HepG2 (cell line): Measurements from ENCODE around the gene GSTM4. TPM values are rescaled to one million over a fixed set of nuclear protein-coding genes. Genes with fewer than 3 reads are reported as not detected.

Experiments
- AGO1 ChIP-seq: fragments of 200-400 bp; formaldehyde crosslinking; IDR thresholded peaks from 2 replicates; pipeline ENCODE4 v1.6.1; 2017; ENCODE audit warnings: mild to moderate bottlenecking, low read depth, low read length, moderate library complexity; ENCODE audit not compliant: poor library complexity, severe bottlenecking
- ATF7 ChIP-seq, 2 experiments: fragments of 450-650 bp in 1 of 2; sonication (generic) in 1 of 2; formaldehyde crosslinking in 1 of 2; IDR thresholded peaks; 2 replicates each; pipeline versions ENCODE4 v1.4.0 to v1.6.1; 2016 to 2020; ENCODE audit warnings: antibody characterized with exemption in 1 of 2, mild to moderate bottlenecking in 1 of 2, missing genetic modification reagents in 1 of 2
- FOXP1 ChIP-seq, 2 experiments: fragments of 450-650 bp in 1 of 2; IDR thresholded peaks; 2 replicates each; pipeline ENCODE4 v1.6.1; 2017 to 2018; ENCODE audit warnings: antibody characterized with exemption in 1 of 2
- GPN1 ChIP-seq: sonication (generic); formaldehyde crosslinking; IDR thresholded peaks from 2 replicates; pipeline ENCODE4 v1.5.1; 2020; ENCODE audit warnings: missing genetic modification reagents, borderline replicate concordance
- HBP1 ChIP-seq: IDR thresholded peaks from 2 replicates; pipeline ENCODE4 v1.6.1; 2016; ENCODE audit warnings: low read depth, control low read depth
- IRF9 ChIP-seq: sonication (generic); formaldehyde crosslinking; IDR thresholded peaks from 2 replicates; pipeline ENCODE4 v1.8.0; 2022; ENCODE audit warnings: missing genetic modification reagents, mild to moderate bottlenecking, borderline replicate concordance
- JUNB ChIP-seq: sonication (generic); formaldehyde crosslinking; IDR thresholded peaks from 2 replicates; pipeline ENCODE4 v1.8.0; 2022; ENCODE audit warnings: missing genetic modification reagents, mild to moderate bottlenecking, borderline replicate concordance
- NPAS2 ChIP-seq: sonication (generic); formaldehyde crosslinking; IDR thresholded peaks from 2 replicates; pipeline ENCODE4 v1.8.0; 2022; ENCODE audit warnings: mild to moderate bottlenecking, missing genetic modification reagents, borderline replicate concordance
- RBAK ChIP-seq: sonication (generic); formaldehyde crosslinking; IDR thresholded peaks from 2 replicates; pipeline ENCODE4 v1.5.1; 2020; ENCODE audit warnings: mild to moderate bottlenecking, missing genetic modification reagents
- SMAD3 ChIP-seq: sonication (generic); formaldehyde crosslinking; IDR thresholded peaks from 2 replicates; pipeline ENCODE4 v1.4.0; 2020; ENCODE audit warnings: missing genetic modification reagents
- SOX5 ChIP-seq: IDR thresholded peaks from 2 replicates; pipeline ENCODE4 v1.6.1; 2016; ENCODE audit warnings: borderline replicate concordance
- ZBTB2 ChIP-seq: sonication (generic); formaldehyde crosslinking; IDR thresholded peaks from 2 replicates; pipeline ENCODE4 v1.8.0; 2022; ENCODE audit warnings: low read depth, missing genetic modification reagents
- ZBTB3 ChIP-seq: sonication (generic); formaldehyde crosslinking; IDR thresholded peaks from 2 replicates; pipeline ENCODE4 v1.4.0; 2020; ENCODE audit warnings: low read depth, mild to moderate bottlenecking, moderate library complexity, missing genetic modification reagents, borderline replicate concordance
- ZNF138 ChIP-seq: sonication (generic); formaldehyde crosslinking; IDR thresholded peaks from 2 replicates; pipeline ENCODE4 v1.5.0; 2020; ENCODE audit warnings: mild to moderate bottlenecking, low read depth, missing genetic modification reagents
- ZNF180 ChIP-seq: sonication (generic); formaldehyde crosslinking; IDR thresholded peaks from 2 replicates; pipeline ENCODE4 v1.4.0; 2020; ENCODE audit warnings: low read depth, missing genetic modification reagents, borderline replicate concordance
- ZNF7 ChIP-seq: IDR thresholded peaks from 2 replicates; pipeline ENCODE4 v1.6.1; 2016; ENCODE audit warnings: missing biosample characterization, missing genetic modification reagents
- polyA plus RNA-seq, 8 experiments: library from polyadenylated mRNA; depleted of rRNA in 3 of 8; stranded (reverse) in 7 of 8; unstranded in 1 of 8; fragments of >200 nt; fragmentation: Illumina TruSeq in 4 of 8; extraction: Trizol in 4 of 8; gene quantifications; 2 replicates each; pipeline versions ENCODE4 v1.2.1 to v1.2.3, GENCODE V29; 2011 to 2016; ENCODE audit warnings: low read depth in 4 of 8, missing spikeins in 1 of 8, mixed read lengths in 1 of 8; ENCODE audit not compliant: insufficient read depth in 1 of 8
- total RNA-seq, 5 experiments: library from RNA; depleted of rRNA; stranded (reverse); fragments of >200 nt; fragmentation: Illumina TruSeq; extraction: Trizol; gene quantifications; 2 replicates each; pipeline ENCODE4 v1.2.3, GENCODE V29; 2016; ENCODE audit warnings: low read depth in 1 of 5
- TF ChIP-seq, protein P1 (sequence below): sonication (generic); formaldehyde crosslinking; conservative IDR thresholded peaks from 2 replicates; pipeline ENCODE4 v1.5.0; 2020; ENCODE audit warnings: missing genetic modification reagents
- TF ChIP-seq, protein P2 (sequence below): sonication (generic); formaldehyde crosslinking; IDR thresholded peaks from 2 replicates; pipeline ENCODE4; 2020; ENCODE audit warnings: missing genetic modification reagents, mild to moderate bottlenecking, borderline replicate concordance

The GSTM4 gene
- total and polyA plus RNA-seq, 2 of the 13 experiments (the other 11 are each of a cell fraction or from before 2014, with no cell fraction given): 25.3 to 40.8 TPM

DNA sequence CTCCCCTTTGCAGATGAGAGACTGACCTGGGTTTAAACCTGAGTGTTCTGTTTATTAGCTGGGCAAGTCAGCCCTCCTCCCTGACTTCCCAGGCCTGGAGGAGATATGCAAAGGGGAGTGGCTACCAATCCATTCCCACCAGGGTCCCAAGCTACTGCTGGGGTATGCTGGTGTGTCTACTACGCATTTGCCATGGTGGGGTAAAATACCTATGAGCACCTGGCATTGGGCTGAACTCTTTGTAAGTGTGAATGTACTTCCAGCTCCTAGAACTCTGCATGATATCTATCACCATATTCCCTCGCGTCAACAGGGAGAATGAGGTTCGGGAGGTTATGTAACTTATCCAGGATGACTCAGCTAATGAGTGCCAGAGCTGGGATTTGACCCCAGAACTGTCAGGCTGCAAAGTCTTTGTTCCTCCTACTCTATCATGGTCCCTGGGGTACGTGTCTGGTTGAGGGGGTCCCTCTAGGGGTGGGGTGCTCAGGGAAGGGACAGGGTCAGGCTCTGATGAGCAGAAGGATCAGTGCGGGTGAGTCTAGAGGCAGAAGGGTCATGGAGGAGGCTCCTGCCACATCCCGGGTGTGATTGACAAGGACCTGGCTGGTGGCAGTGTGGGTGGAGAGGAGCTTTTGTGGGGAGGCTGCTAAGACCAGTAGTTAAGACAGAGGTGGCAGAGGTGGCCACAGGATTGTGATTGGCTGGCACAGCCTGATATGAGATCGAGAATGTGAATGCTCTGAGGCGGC lies 19.5 kb upstream of the GSTM4 start (continued):
- TF ChIP-seq SMAD3 (CRISPR knock-in tag) (no peak), IRF9 (no peak), HBP1 (CRISPR knock-in tag) (0 out of 2 replicates have a peak, but pooled peaks have one; percentile 20), ATF7 (IDR thresholded peaks at IDR 0.05) (no peak), ATF7 (CRISPR knock-in tag; IDR thresholded peaks at IDR 0.05) (no peak), ZNF180 (CRISPR knock-in tag) (no peak), RBAK (no peak), JUNB (CRISPR knock-in tag) (peak; percentile 58; the same call in 1 of the 2 replicates), ZNF138 (CRISPR knock-in tag) (no peak), GPN1 (no peak), ZBTB3 (CRISPR knock-in tag) (no peak), NPAS2 (CRISPR knock-in tag) (no peak), FOXP1 (IDR thresholded peaks at IDR 0.05) (no peak), FOXP1 (CRISPR knock-in tag; IDR thresholded peaks at IDR 0.05) (no peak), ZBTB2 (no peak), SOX5 (no peak), ZNF7 (no peak), AGO1 (no peak)
- TF ChIP-seq, protein P1, sequence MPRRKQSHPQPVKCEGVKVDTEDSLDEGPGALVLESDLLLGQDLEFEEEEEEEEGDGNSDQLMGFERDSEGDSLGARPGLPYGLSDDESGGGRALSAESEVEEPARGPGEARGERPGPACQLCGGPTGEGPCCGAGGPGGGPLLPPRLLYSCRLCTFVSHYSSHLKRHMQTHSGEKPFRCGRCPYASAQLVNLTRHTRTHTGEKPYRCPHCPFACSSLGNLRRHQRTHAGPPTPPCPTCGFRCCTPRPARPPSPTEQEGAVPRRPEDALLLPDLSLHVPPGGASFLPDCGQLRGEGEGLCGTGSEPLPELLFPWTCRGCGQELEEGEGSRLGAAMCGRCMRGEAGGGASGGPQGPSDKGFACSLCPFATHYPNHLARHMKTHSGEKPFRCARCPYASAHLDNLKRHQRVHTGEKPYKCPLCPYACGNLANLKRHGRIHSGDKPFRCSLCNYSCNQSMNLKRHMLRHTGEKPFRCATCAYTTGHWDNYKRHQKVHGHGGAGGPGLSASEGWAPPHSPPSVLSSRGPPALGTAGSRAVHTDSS (CRISPR knock-in tag): no peak
- TF ChIP-seq, protein P2, sequence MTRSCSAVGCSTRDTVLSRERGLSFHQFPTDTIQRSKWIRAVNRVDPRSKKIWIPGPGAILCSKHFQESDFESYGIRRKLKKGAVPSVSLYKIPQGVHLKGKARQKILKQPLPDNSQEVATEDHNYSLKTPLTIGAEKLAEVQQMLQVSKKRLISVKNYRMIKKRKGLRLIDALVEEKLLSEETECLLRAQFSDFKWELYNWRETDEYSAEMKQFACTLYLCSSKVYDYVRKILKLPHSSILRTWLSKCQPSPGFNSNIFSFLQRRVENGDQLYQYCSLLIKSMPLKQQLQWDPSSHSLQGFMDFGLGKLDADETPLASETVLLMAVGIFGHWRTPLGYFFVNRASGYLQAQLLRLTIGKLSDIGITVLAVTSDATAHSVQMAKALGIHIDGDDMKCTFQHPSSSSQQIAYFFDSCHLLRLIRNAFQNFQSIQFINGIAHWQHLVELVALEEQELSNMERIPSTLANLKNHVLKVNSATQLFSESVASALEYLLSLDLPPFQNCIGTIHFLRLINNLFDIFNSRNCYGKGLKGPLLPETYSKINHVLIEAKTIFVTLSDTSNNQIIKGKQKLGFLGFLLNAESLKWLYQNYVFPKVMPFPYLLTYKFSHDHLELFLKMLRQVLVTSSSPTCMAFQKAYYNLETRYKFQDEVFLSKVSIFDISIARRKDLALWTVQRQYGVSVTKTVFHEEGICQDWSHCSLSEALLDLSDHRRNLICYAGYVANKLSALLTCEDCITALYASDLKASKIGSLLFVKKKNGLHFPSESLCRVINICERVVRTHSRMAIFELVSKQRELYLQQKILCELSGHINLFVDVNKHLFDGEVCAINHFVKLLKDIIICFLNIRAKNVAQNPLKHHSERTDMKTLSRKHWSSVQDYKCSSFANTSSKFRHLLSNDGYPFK (CRISPR knock-in tag): no peak
